Activated T-helper 1 cell treated with anti-CD3 and anti-CD28 coated beads, Interleukin-2, amount 50 U/mL, for 16 hours (primary cell): ENCODE measurements around the gene CCL23.
"Not testable (repeated sequence)": the region's sequence is repeated elsewhere in the genome, so short reads cannot be mapped to it uniquely, and the experiment has no call there.

Experiments used
- DNase-seq, 2 donors: peaks; one replicate each; pipeline ENCODE4 v3.0.0-alpha.2; 2020; ENCODE audit warnings: low read depth in 1 of 2, low spot score in 1 of 2

Gene CCL23, protein sequence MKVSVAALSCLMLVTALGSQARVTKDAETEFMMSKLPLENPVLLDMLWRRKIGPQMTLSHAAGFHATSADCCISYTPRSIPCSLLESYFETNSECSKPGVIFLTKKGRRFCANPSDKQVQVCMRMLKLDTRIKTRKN

DNA sequence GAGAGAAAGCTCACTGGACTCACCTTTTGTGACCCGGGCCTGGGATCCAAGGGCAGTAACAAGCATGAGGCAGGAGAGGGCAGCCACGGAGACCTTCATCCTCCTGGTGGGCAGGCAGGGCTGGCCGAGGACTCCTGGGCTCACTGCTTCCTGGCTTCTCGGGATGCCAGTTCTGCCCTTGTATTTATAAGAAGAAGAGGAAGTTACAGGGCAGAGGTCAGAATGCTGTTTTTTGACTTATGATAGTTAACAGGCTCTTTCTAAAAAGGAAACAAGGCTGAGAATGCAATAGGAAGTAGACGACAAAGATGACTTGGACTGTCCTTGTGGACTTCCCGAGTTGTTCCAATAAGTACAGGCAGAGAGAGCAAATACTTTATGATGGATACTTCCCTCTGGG is at the start of gene CCL23:
CCL23 (minus strand) TSS at position 174 of the 400 bp plus-strand sequence; CDS start at position 99, 75 bp downstream.
- no peak for DNase-seq

DNA sequence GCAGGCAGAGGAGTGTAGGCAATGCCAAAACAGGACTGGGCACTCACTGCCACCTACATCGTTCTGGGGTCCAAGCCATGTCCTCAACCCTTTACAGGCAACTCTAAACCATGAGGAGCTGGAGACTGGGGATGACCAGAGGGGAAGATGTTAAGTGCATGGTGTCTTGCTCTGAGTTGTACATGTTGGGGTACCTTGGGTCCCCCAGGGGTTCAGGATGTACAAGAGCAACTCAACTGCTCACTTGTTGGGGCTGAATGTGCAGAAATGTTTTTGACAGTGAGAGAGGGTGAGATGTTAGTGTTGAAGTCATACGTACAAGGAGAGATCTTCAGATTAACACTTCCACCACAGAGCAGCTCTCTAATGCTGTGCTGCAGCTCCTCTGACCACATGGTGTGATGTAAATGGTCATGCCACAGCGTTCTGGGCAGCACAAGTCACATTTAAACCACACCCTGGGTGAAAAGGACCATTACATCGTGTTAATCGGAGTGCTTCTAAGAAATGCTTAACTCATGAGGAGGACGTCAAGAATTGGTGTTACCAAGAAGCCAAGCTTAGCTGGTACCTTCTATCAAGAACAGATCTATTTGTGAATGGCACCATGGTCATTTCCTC is 48.7 kb upstream of the CCL23 start:
- no peak for DNase-seq

DNA sequence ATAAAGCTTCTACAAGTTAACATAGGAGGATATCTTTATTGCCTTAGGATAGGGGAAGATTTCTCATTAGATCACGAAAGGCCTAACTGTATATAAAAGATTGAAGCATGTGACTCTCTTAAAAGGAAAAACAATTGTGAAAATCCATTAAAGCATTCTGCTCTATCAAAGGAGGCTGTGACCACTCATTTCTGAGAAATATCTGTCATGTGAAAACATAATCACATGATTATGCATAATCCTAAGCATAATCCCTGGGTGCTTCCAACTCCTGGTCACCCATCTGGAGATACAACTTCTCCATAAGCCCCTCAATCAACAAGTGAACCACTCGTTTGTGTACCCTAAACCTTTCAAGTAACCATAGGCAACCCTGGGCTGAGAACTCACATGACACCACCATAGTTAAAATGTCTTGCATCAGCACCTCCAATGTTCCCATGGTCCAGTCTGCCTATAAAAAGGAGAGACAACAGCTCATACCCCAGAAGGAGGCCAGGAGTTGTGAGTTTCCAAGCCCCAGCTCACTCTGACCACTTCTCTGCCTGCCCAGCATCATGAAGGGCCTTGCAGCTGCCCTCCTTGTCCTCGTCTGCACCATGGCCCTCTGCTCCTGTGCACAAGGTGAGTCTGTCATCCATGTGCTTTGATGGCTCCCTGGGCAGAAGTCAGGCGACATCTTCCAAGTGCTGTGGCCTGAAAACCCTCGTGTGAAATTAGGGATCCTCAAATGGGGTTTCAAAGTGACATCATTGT is 46.2 kb upstream of the CCL23 start, which contains the start of gene CCL18:
CCL18 (plus strand) TSS at position 487 of the 756 bp plus-strand sequence; CDS start at position 558, 71 bp downstream.
- DNase-seq, result no peak

DNA sequence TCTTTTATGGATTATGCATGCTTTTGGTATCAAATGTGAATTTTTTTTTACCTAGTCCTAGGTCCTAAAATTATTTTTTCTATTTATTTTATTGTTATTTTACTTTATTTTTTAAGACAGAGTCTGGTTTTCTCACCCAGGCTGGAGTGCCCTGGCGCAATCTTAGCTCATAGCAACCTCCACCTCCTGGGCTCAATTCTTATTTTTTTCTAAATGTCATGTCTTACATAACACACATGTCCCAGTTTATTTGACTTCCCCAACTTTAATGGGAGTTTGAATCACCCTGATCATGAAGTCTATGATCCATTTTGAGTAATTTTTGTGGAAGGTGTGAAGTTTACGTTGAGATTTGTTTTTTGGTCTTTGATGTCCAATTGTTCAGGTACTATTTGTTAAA is 43.0 kb upstream of the CCL23 start:
- DNase-seq, result no peak

DNA sequence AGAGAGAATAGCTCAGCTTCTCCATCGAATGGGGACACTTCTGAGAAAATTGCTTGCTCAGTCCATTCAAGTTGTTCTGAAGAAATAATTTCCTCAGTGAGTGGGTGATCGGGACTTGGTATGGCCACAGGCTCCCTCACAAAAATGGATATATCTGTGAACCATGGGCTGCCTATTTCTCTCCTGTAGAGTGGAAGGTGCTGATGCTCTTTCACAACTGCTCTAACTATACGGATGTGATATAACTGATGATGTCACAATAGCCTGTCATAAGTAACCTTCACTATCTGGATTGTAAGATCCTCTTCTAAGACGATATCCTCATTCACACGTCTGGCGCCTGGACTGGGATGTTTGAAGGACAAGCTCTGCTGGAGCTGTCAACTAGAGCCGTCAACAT is 41.6 kb upstream of the CCL23 start:
- DNase-seq, result no peak

DNA sequence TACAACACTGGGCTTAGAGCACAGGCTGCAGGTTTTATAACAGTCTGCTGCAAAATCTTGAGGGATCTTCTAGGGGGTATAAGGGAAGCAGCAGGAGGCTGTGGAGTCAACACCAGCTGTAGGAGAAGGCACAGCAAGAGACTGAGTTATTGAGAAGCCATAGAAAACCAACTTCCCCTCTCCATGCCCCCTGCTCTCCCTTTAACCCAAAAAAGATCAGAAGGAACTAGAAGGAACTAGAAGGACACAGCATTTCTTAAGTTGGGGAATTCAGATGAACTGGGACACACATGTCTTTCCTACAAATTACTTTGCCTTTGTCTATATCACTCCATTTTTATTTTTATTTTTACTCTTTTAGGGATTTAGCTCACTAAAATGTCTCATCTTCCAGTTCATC is 40.1 kb upstream of the CCL23 start:
- no peak for DNase-seq

DNA sequence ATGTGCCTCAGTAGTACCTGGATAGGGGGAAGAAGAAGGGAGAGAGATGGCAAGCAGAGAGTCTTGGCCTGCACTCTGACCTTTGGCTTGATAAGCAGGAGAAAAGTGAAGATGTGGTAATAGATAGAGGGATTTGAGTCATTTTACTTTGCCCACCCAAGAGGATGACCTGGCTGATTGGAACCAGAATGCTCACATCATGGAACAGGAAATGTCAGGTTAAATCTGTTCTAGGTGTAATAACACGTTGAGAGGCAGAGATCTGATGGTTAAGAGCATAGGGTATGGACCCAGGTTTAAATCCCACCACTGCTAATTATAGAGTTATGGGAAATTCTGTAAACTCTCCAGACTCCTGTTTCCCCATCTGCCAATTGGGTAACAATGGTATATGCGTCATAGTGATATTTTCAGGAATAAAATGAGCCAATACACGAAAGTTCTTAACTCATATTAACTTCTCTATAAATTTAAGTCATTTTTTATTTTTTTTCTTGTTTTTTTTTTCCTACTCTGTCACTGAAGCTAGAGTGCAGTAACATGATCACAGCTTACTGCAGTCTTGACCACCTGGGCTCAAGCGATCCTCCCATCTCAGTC is 38.2 kb upstream of the CCL23 start:
- no peak for DNase-seq

DNA sequence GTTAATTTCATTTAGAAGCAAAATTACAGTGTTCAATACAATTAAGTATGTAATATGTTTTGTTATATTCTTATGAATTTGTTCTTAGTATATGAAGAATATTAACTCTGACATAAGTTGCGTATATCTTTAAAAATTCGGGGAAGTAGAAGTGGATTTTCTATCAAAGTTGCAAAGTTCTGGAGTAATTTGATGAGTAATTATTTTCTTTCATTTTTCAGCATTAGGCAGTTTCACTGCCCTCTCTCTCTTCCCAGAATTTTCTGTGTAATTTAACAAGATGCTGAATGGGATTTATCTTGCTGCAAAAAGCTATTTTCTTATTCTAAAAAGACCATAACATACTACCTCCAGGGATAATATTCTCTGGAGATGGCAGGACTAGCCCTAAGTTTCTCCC is 37.4 kb upstream of the CCL23 start:
- DNase-seq, result no peak

DNA sequence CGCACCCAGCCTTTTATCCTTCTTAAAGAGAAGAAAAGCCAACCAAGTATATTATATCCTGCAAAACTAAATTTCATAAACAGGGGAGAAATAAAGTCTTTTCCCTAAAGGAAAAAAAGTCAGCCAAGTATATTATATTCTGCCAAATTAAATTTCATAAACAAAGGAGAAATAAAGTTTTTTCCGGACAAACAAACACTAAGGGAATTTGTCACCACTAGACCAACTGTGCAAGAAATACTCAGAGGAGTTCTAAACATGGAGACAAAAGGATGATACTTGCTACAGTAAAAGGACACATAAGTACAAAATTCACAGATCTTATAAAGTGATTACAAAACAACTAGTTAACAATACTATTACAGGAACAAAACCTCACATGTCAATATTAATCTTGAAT is 31.9 kb upstream of the CCL23 start:
- DNase-seq, result no peak

DNA sequence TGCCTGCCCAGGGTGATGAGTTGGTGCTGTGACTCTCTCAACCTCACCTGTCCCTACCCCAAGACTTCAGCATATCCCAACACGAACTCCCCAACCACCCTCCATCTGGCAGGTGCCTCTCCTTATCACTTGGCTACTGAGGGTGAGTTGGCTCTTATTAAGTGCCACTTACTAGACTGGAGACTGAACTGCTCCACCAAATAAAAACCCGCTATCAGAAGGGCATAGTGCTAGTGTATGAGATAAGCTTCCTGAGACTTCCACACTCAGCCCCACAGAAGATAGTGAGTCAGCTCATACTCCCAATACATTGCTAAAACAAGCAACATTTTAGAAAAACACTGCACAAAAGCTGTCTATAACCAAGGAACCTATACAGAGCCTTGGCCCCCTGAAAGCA is 30.3 kb upstream of the CCL23 start:
- no peak for DNase-seq

DNA sequence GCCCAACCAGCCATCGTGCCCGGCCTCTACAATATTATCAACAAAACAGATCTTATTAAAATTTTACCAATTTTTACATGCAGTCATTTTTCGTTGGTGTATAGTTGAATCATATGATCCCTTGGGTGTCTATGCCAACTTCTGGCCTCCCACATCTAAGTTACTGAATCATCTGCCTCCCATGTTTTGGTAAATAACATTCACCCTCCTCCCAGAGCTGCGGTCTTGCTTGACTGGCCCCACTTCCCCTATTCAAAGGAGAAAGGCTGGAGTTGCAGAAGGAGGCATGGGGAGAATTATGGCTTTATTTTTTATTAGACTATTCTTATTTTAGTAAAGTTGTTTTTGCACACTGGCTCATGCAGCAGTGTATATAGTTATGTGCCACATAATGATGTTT is 18.5 kb upstream of the CCL23 start:
- DNase-seq, result no peak

DNA sequence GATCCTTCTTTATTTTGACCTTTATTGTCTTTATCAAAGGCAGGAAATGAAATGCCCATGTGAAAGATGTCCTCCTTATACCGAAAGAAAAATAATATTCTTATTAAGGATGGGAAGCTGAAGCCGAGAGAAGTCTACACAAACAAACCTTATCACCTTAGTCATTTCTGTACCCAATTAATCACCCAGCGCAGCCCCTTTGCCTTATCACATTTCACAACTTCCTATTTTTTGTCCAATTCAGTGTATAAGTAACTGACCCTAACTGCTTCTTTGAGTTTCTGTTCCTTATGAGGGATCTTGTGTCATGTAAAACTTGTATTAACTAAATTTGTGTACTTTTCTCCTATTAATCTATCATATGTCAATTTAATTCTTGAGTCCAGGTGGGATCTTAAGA is 16.4 kb upstream of the CCL23 start:
- no peak for DNase-seq

DNA sequence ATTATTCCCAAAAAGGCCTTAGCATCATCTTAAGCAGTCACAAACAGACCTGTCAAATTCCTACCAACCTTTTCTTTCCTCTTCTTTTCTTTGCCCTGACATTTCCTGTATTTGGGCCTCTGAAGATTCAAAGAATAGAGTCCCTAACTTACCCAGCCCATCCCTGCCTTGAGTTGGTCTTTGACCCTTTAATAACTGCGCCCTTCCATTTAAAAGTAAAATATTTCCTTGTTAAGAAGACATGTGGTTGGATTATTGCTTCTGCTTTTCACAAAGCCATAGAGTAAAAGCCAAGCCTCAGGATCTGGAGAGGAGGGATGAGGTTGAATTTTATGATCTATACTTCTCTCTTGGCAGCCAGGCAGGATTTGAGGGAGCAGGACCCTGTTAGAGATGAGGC is 13.2 kb upstream of the CCL23 start:
- no peak for DNase-seq

DNA sequence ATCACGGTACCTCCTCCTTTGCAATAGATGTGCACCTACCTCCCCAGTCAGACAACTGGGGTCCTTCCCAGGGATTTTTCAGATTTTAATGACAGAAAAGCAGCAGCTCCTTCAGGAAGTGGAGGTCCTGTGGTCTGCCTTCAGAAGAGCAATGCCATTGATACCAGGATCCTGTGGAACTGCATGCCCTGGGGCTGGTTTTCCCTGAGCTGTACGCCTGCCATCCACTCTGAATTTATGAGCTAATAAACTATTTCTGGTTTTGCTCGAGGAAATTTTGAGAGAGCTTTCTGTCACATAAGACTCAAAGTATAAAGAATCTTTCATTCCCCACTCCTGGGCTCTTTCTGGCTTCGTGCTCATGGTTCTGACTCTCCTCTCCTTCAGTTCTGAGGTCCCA is 10.0 kb upstream of the CCL23 start:
- no peak for DNase-seq

DNA sequence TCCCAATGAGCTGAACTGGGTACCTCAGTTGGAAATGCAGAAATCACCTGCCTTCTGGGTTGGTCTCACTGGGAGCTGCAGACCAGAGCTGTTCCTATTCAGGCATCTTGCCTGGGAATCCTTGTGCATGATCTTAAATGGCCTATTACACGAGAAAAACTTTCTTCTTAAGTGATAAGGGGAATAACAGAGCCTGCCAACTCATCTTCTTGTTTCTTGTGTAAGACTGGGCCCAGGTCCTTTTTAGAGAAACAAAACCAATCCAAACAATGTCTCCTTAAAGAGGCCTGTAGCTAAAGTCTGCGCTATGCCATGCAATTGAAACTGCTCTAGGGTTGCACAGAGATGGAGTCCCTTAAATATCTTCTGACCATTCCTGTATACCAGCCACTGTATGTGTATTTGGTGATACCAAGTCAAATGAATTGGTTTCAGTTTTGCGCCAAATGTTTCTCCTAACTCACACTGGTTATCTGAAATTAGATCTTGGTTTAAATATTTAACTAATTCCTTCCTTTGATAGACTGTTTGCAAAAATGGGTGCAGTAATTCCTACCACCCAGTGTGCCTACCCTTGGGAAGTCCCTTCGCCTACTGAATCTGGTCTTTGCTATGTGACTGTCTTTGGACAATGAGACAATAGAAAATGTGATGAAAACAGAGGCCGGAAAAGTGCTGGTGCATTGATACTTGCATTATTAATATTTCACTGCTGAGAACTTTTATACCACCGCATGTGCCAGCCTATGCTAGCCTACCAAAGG is 6.5 kb upstream of the CCL23 start:
- no peak for DNase-seq

DNA sequence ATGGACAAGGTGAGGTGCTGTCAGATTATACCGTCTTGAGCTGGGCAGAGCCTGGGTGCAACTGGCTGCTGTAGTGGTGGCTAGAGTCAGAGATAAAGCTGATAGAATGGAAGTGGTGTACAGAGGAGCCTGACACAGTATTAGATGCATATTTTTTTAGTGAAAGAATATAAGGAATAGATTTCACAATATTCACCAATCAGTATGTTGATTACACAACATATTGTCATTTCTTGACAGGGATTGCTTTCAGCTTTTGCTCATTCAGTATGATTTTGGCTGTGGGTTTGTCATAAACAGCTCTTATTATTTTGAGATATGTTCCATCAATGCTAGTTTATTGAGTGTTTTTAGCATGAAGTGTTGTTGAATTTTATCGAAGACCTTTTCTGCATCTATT is 1.7 kb upstream of the CCL23 start:
- no peak for DNase-seq

DNA sequence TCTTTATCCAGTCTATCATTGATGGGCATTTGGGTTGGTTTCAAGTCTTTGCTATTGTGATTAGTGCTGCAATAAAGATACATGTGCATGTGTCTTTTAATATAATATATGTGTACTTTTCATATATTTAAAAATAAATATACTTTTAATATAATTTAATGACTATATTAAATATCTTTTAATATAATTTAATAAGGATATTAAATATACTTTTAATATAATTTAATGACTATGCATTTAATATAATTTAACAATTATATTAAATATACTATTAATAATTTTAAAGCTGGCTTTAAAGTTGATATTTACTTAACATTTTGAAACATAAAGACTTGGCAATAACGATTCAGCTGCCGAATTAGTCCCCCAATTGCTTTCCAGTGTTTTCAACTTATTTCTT is 1.2 kb downstream of the CCL23 start:
- DNase-seq, result no peak

DNA sequence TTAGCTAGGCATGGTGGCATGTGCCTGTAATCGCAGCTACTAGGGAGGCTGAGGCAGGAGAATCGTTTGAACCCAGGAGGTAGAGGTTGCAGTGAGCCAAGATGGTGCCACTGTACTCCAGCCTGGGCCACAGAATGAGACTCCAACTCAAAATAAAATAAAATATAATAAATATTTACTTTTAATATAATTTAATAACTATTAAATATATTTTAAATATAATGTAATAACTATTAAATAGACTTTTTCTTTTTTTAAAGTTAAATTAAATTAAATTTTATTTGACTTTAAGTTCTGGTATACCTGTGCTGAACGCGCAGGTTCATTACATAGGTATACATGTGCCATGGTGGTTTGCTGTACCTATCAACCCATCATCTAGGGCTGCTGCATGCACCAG is 1.9 kb downstream of the CCL23 start:
- not testable (repeated sequence) for DNase-seq

DNA sequence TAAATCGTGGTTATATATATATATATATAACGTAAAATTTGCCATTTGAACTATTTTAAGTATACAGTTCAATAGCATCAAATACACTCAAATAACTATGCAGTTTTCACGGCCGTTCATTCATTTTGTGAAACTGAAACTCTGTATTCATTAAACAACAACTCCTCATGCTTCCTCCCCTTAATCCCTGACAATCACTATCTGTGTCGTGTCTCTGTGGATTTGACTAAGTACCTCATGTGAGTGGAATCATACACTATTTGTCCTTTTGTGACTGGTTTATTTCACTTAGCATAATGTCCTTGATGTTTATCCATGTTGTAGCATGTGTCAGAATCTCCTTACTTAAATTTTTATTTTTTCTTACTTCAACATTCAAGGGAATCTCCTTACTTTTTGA is 2.8 kb downstream of the CCL23 start:
- DNase-seq, result no peak

DNA sequence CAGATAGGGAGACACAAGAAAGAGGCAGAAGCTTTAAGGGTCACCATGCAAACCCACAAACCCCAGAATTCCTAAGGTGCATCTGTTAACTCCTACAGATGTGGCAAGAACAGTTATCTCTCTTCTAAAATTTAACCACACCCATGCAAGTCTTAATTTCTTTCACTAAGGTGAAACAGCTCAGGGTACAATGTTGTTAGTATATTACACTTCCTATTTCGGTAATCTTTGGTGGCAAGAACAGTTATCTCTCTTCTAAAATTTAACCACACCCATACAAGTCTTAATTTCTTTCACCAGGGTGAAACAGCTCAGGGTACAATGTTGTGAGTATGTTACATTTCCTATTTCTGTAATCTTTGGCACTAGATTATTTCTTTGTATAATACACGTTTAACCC is 6.6 kb downstream of the CCL23 start:
- no peak for DNase-seq

DNA sequence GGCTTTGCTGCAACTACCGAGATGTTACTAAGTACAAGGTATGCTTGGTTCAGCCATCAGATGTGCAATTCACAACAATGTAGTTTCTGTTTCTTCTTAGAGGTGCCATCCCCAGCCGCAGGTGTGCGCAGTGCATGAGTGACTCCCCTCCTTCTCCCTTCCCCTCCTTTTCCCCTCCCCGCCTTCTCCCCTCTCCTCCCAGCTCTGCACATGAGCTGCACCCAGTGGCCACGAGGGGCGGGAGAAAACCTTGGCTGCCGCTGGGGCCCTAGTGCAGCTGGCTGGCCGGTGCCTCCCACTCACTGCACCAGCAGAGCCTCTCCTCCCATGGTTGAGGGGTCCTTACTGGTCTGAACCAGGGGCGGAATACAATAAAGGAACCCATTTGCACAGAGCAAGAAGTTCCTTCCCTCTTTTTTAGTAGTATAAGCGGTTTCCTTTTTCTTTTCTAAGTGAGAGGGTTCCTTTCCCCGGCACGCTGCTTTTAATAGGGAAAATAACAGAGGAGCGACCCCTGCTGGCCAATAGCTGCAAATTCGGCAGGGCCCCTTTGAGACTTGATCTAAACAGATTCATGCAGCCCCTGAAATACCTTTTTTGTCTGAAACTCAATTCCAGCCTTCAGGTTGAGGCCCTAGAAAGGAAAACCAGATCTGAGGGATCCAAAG is 8.6 kb downstream of the CCL23 start:
- DNase-seq, result no peak
